Loucy (cell line): Measurements from ENCODE around the gene H6PD.

ENCODE experiments used
- H2AFZ ChIP-seq: fragments of 200-600 bp; sonication (generic); 2 replicates; pipeline ENCODE4 v1.6.0; 2016; ENCODE audit warnings: antibody characterized with exemption, mild to moderate bottlenecking, low read length, moderate library complexity
- H3F3A ChIP-seq: fragments of 200-600 bp; 2 replicates; pipeline ENCODE4 v1.6.0; 2016; ENCODE audit warnings: antibody characterized with exemption, low read depth, mild to moderate bottlenecking
- H3K27me3 ChIP-seq: fragments of 200-600 bp; sonication (generic); 2 replicates; pipeline ENCODE4 v1.6.1; 2014; ENCODE audit warnings: low read length, mild to moderate bottlenecking; ENCODE audit not compliant: insufficient read depth, poor library complexity, severe bottlenecking
- H3K36me3 ChIP-seq: fragments of 200-600 bp; sonication (generic); 2 replicates; pipeline ENCODE4 v1.6.1; 2016; ENCODE audit warnings: low read length; ENCODE audit not compliant: insufficient read depth
- H3K4me1 ChIP-seq: fragments of 200-600 bp; sonication (generic); 2 replicates; pipeline ENCODE4 v1.5.1; 2014; ENCODE audit warnings: low read length, mild to moderate bottlenecking; ENCODE audit not compliant: insufficient read depth, poor library complexity, severe bottlenecking
- H3K4me2 ChIP-seq: fragments of 200-600 bp; sonication (generic); 2 replicates; pipeline ENCODE4 v1.6.0; 2014; ENCODE audit warnings: antibody characterized with exemption, low read length, low read depth, mild to moderate bottlenecking; ENCODE audit not compliant: poor library complexity, severe bottlenecking
- H3K4me3 ChIP-seq: fragments of 200-600 bp; sonication (generic); 2 replicates; pipeline ENCODE4 v1.5.1; 2014; ENCODE audit warnings: low read length, mild to moderate bottlenecking, mixed read lengths; ENCODE audit not compliant: poor library complexity, severe bottlenecking
- H3K79me2 ChIP-seq: fragments of 200-600 bp; sonication (generic); 2 replicates; pipeline ENCODE4 v1.6.1; 2014; ENCODE audit warnings: low read length; ENCODE audit not compliant: insufficient read depth
- H3K9ac ChIP-seq: fragments of 200-600 bp; sonication (generic); 2 replicates; pipeline ENCODE4 v1.6.0; 2014; ENCODE audit warnings: mild to moderate bottlenecking, low read depth, low read length, moderate library complexity; ENCODE audit not compliant: poor library complexity, severe bottlenecking
- H3K9me2 ChIP-seq: fragments of 200-600 bp; sonication (generic); replicated peaks from 2 replicates; pipeline ENCODE4 v1.6.1; 2016; ENCODE audit warnings: low read depth, low read length, mixed read lengths
- H3K9me3 ChIP-seq: fragments of 200-600 bp; sonication (generic); 2 replicates; pipeline ENCODE4 v1.6.1; 2014; ENCODE audit warnings: mild to moderate bottlenecking, antibody characterized with exemption, low read length, low read depth; ENCODE audit not compliant: insufficient read depth
- H4K20me1 ChIP-seq: fragments of 200-600 bp; sonication (generic); 2 replicates; pipeline ENCODE4 v1.6.0; 2014; ENCODE audit warnings: antibody characterized with exemption, low read length, mild to moderate bottlenecking; ENCODE audit not compliant: insufficient read depth, poor library complexity, severe bottlenecking
- CTCF ChIP-seq: fragments of 200-600 bp; sonication (generic); conservative IDR thresholded peaks from 2 replicates; pipeline ENCODE4 v1.5.1; 2014; ENCODE audit warnings: mild to moderate bottlenecking, antibody characterized with exemption, low read length
- EZH2phosphoT487 ChIP-seq: fragments of 200-600 bp; IDR thresholded peaks from 2 replicates; pipeline ENCODE4 v1.6.1; 2018; ENCODE audit warnings: antibody characterized with exemption, mild to moderate bottlenecking, moderate library complexity, borderline replicate concordance

The H6PD gene

GRCh38 chr1:9190234-9190633, 44.3 kb upstream of the H6PD start:
- TF ChIP-seq CTCF: no peak
- no peak for TF ChIP-seq EZH2phosphoT487
- Histone ChIP-seq H3K4me1 (peaks cover 2% of the 10 kb centered on the region), H3K79me2 (no peaks in the 10 kb centered on the region), H3K27me3 (no peaks in the 10 kb centered on the region), H3K4me3 (no peak overlapping the region), H3F3A (no peaks in the 10 kb centered on the region), H3K4me2 (no peak overlapping the region), H4K20me1 (no peaks in the 10 kb centered on the region), H3K9me2 (no peaks in the 10 kb centered on the region), H3K9ac (no peak overlapping the region), H2AFZ (no peak overlapping the region), H3K9me3 (no peaks in the 10 kb centered on the region), H3K36me3 (no peaks in the 10 kb centered on the region)

- no peak overlapping the region for H3K9ac ChIP-seq
- H3K4me3 ChIP-seq: no peak overlapping the region
- no peaks in the 10 kb centered on the region for H3K36me3 ChIP-seq
- H3K4me2 ChIP-seq: no peak overlapping the region
- H3K9me2 ChIP-seq: no peaks in the 10 kb centered on the region
- TF ChIP-seq CTCF (no peak), EZH2phosphoT487 (no peak)
- no peaks in the 10 kb centered on the region for H3K79me2 ChIP-seq
- H2AFZ ChIP-seq: no peak overlapping the region
- no peaks in the 10 kb centered on the region for H3F3A ChIP-seq
- peaks cover 5% of the 10 kb centered on the region for H3K4me1 ChIP-seq
- H4K20me1 ChIP-seq: no peaks in the 10 kb centered on the region
- H3K27me3 ChIP-seq: no peaks in the 10 kb centered on the region
- H3K9me3 ChIP-seq: no peaks in the 10 kb centered on the region
Measured at GRCh38 chr1:9191231-9191630, 43.3 kb upstream of the H6PD start.

GRCh38 chr1:9192578-9193232, 41.9 kb upstream of the H6PD start:
- H2AFZ ChIP-seq: no peak overlapping the region
- H3K9me3 ChIP-seq: no peaks in the 10 kb centered on the region
- no peaks in the 10 kb centered on the region for H4K20me1 ChIP-seq
- no peak for TF ChIP-seq CTCF
- no peak for TF ChIP-seq EZH2phosphoT487
- no peaks in the 10 kb centered on the region for H3K36me3 ChIP-seq
- H3F3A ChIP-seq: no peaks in the 10 kb centered on the region
- no peak overlapping the region for H3K4me3 ChIP-seq
- no peaks in the 10 kb centered on the region for H3K27me3 ChIP-seq
- no peak overlapping the region for H3K4me2 ChIP-seq
- H3K79me2 ChIP-seq: no peaks in the 10 kb centered on the region
- no peak overlapping the region for H3K9ac ChIP-seq
- H3K4me1 ChIP-seq: peaks cover 7% of the 10 kb centered on the region
- H3K9me2 ChIP-seq: no peaks in the 10 kb centered on the region
